ENCODE measurements around the gene TFEC.

Gene TFEC

GRCh38 chr7:115968596-115968995 is 62.0 kb downstream of the TFEC start:
- no peak overlapping the region for H3K27ac ChIP-seq
- no peak for TF ChIP-seq ZFX (IDR thresholded peaks at IDR 0.05)
- no peak for TF ChIP-seq CTCF (conservative IDR thresholded peaks at IDR 0.05)

- H3K27ac ChIP-seq: no peak overlapping the region
- TF ChIP-seq CTCF (conservative IDR thresholded peaks at IDR 0.05) (no peak), ZFX (IDR thresholded peaks at IDR 0.05) (no peak)
These were observed 62.4 kb downstream of the TFEC start for GRCh38 chr7:115968171-115968570.

DNA sequence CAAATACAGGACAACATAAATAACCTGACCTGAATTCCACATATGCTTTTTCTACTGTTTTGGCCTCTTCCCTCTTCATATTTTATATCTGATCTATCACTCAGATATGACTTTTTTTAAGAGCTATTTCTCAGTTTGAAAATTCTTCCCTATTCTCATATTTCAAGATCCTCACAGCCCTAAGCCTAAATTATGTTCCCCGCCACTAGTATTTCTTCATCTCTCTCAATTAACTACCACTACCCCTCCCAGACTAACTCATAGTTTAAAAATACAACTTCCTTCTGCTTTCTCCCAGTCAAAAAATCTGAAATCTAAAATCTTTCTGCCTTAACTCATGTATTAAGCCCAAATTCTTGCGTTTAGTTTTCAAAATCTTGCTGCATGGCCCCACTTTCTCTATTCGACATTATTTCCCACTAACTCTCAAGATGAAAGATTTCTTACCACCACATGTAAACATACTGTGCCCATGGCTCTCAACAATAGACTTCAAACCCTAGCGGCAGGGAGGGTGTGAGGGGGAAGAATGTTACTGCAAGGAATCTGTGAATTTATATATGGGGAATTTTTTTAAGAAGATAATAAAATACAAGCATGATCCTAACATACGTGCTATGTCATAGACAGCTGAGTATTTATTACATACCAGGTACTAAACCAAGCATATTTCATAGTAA is 64.6 kb downstream of the TFEC start:
- H3K27ac ChIP-seq: no peak overlapping the region
- TF ChIP-seq CTCF (conservative IDR thresholded peaks at IDR 0.05): no peak

DNA sequence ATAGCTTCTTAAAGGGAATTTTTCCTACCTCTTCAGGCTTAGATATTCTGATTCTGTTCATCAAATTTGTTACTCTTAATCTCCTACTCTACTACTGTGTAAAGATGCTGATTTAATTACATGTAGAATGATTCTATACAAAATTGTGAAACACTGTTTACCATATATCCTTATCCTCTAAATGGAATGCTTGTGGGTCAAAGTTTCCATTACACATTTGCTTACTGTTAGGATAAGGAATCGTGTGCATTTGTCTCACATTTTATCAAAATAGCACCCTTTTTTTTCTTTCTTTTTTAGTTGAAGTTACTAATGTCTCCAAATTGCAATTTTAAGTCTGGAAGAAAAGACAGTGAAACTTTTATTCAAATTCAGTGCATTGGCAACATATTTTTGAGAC is 65.3 kb downstream of the TFEC start:
- no peak overlapping the region for H3K27ac ChIP-seq
- no peak for TF ChIP-seq ZFX (IDR thresholded peaks at IDR 0.05)
- TF ChIP-seq CTCF (conservative IDR thresholded peaks at IDR 0.05): no peak

GRCh38 chr7:115964799-115965198 is 65.8 kb downstream of the TFEC start:
- H3K27ac ChIP-seq: no peak overlapping the region
- TF ChIP-seq CTCF (conservative IDR thresholded peaks at IDR 0.05) (no peak), ZFX (IDR thresholded peaks at IDR 0.05) (no peak)

- TF ChIP-seq ZFX (IDR thresholded peaks at IDR 0.05) (no peak), CTCF (conservative IDR thresholded peaks at IDR 0.05) (no peak)
These were observed 68.2 kb downstream of the TFEC start for GRCh38 chr7:115962340-115962739.

GRCh38 chr7:115953592-115954255 is 76.8 kb downstream of the TFEC start:
- TF ChIP-seq ZFX (IDR thresholded peaks at IDR 0.05) (no peak), CTCF (conservative IDR thresholded peaks at IDR 0.05) (no peak)
- H3K27ac ChIP-seq: no peak overlapping the region

More at GRCh38 chr7:115962340-115962739, 68.2 kb downstream of the TFEC start:
- no peak overlapping the region for H3K27ac ChIP-seq
